Sigmoid colon (tissue), 4 donors: ENCODE data around the gene MRPL14.

Source experiments
- CTCF ChIP-seq, 4 experiments: fragments of 450-650 bp in 3 of 4; fragments of 200-600 bp in 1 of 4; IDR thresholded peaks; one replicate each; pipeline ENCODE4 v1.5.1; 2016 to 2019; ENCODE audit warnings: antibody characterized with exemption in 4 of 4, mild to moderate bottlenecking in 3 of 4, moderate library complexity in 2 of 4
- EP300 ChIP-seq, 4 donors: sonication (generic); formaldehyde crosslinking; IDR thresholded peaks; one replicate each; pipeline ENCODE4 v1.6.1; 2017; ENCODE audit warnings: antibody characterized with exemption in 4 of 4
- POLR2A ChIP-seq, 2 donors: fragments of 450-650 bp; IDR thresholded peaks; one replicate each; pipeline ENCODE4 v1.6.1; 2016; ENCODE audit warnings: antibody characterized with exemption in 2 of 2, mild to moderate bottlenecking in 2 of 2, moderate library complexity in 2 of 2
- POLR2AphosphoS5 ChIP-seq, 4 donors: sonication (generic); formaldehyde crosslinking; IDR thresholded peaks; one replicate each; pipeline ENCODE4 v1.6.1; 2017; ENCODE audit warnings: antibody characterized with exemption in 4 of 4

- TF ChIP-seq CTCF (IDR thresholded peaks at IDR 0.05), result no peak
- no peak for TF ChIP-seq POLR2AphosphoS5 (IDR thresholded peaks at IDR 0.05)
- TF ChIP-seq POLR2A (IDR thresholded peaks at IDR 0.05), result no peak
- no peak for TF ChIP-seq EP300 (IDR thresholded peaks at IDR 0.05)
Measured at GRCh38 chr6:44116641-44117382, 10.4 kb downstream of the MRPL14 start.
